Sigmoid colon (tissue), 7 donors: ENCODE results near the gene CASZ1. TPM values are rescaled to one million over a fixed set of nuclear protein-coding genes. Genes with fewer than 3 reads are reported as not detected.

Experiments
- DNase-seq: peaks from one replicate; pipeline ENCODE4 v3.0.0-alpha.2; 2019
- H3K27ac ChIP-seq, 4 donors: fragments of 200-600 bp; sonication (generic); one replicate each; pipeline ENCODE4 v1.5.1; 2016 to 2019; ENCODE audit warnings: mild to moderate bottlenecking in 1 of 4
- H3K27me3 ChIP-seq, 3 donors: fragments of 200-600 bp; sonication (generic); one replicate each; pipeline ENCODE4 v1.5.1; 2019; ENCODE audit warnings: mild to moderate bottlenecking in 1 of 3
- H3K36me3 ChIP-seq, 4 donors: fragments of 200-600 bp; sonication (generic); one replicate each; pipeline ENCODE4 v1.5.1; 2016 to 2019
- H3K4me1 ChIP-seq, 4 donors: fragments of 200-600 bp; sonication (generic); one replicate each; pipeline ENCODE4 v1.5.1; 2017 to 2019
- H3K4me3 ChIP-seq, 4 donors: fragments of 200-600 bp; sonication (generic); one replicate each; pipeline ENCODE4 v1.5.1; 2017 to 2019; ENCODE audit warnings: mild to moderate bottlenecking in 2 of 4, moderate library complexity in 1 of 4
- H3K9me3 ChIP-seq, 4 donors: fragments of 200-600 bp in 3 of 4; sonication (generic) in 3 of 4; one replicate each; pipeline versions ENCODE4 v1.5.1 to v1.6.1; 2013 to 2019
- EP300 ChIP-seq, 4 donors: sonication (generic); formaldehyde crosslinking; IDR thresholded peaks; one replicate each; pipeline ENCODE4 v1.6.1; 2017; ENCODE audit warnings: antibody characterized with exemption in 4 of 4
- POLR2A ChIP-seq, 2 donors: fragments of 450-650 bp; IDR thresholded peaks; one replicate each; pipeline ENCODE4 v1.6.1; 2016; ENCODE audit warnings: antibody characterized with exemption in 2 of 2, mild to moderate bottlenecking in 2 of 2, moderate library complexity in 2 of 2
- POLR2AphosphoS5 ChIP-seq, 4 donors: sonication (generic); formaldehyde crosslinking; IDR thresholded peaks; one replicate each; pipeline ENCODE4 v1.6.1; 2017; ENCODE audit warnings: antibody characterized with exemption in 4 of 4
- WGBS, 2 donors: extraction: QIAGEN DNeasy Blood & Tissue Kit; methylation state at CpG; one replicate each; pipeline ENCODE4 v1.1.7; 2013; 5-methylcytosine and 5-hydroxymethylcytosine counted together
- intact Hi-C: fragments of 100-400 bp; cut with DNase I; formaldehyde crosslinking; loops from one replicate; pipeline ENCODE4 v1.15.1; 2023
- polyA plus RNA-seq, 3 donors: library from polyadenylated mRNA; stranded (reverse); fragments of 200-250 nt; gene quantifications; one replicate each; pipeline ENCODE4 v1.2.3, GENCODE V29; 2013
- total RNA-seq, 4 donors: library from RNA; depleted of rRNA; stranded (reverse); fragments of >200 nt; gene quantifications; one replicate each; pipeline ENCODE4 v1.1.0, GENCODE V29; 2016
- TF ChIP-seq, protein P1 (sequence below), 4 experiments: fragments of 450-650 bp in 3 of 4; fragments of 200-600 bp in 1 of 4; IDR thresholded peaks; one replicate each; pipeline ENCODE4 v1.5.1; 2016 to 2019; ENCODE audit warnings: antibody characterized with exemption in 4 of 4, mild to moderate bottlenecking in 3 of 4, moderate library complexity in 2 of 4
- donor health status: healthy with polysubstance abuse.
- donor health status: Bipolar disorder and iron deficiency.
- donor health status: healthy.

CASZ1 gene
- total and polyA plus RNA-seq, 7 donors = 4.2 to 47.9 (median 23.6) TPM

DNA sequence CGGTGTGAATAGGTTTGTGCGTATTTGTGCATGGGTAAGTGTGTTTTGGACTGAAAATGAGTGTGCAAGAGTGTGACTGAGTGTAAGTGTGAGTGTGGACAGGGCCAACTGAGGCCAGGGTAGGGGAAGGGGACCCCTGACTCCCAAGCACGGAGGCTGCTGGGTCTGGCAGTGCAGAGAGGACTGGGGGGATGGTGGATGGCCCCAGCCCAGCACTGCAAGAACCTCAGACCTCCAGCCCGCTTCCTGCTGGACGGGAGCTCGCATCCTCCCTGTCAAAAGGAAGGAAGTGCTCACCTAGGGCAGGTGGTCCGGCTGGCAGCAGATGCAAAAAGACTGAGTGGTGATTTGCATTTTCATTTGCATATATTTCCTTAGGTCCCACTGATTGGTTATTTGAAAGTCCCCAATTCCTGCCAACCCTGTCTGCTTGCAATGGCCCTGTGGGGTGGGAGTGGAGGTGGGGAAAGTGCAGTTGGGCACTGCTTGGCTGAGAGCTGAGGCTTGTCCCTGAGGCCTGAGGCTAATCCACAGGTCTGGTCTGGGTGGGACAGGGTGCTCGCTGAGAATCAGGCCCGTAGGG, 42.8 kb upstream of the CASZ1 start:
- H3K27me3 ChIP-seq = peaks cover 5 to 30% (median 7%) of the 10 kb centered on the region in 3 donors
- WGBS, 2 donors = 70 to 84% methylated on average over 9 of the region's 9 CpGs
- intact Hi-C loops = no loop called here
- H3K4me3 ChIP-seq = no peak overlapping the region
- no peaks in the 10 kb centered on the region for H3K36me3 ChIP-seq
- no peak for DNase-seq
- H3K27ac ChIP-seq = no peak overlapping the region
- peaks cover 0 to 4% (median 2%) of the 10 kb centered on the region in 4 donors for H3K9me3 ChIP-seq
- TF ChIP-seq EP300 (IDR thresholded peaks at IDR 0.05) (no peak), POLR2AphosphoS5 (IDR thresholded peaks at IDR 0.05) (no peak), POLR2A (IDR thresholded peaks at IDR 0.05) (no peak)
- TF ChIP-seq, protein P1, sequence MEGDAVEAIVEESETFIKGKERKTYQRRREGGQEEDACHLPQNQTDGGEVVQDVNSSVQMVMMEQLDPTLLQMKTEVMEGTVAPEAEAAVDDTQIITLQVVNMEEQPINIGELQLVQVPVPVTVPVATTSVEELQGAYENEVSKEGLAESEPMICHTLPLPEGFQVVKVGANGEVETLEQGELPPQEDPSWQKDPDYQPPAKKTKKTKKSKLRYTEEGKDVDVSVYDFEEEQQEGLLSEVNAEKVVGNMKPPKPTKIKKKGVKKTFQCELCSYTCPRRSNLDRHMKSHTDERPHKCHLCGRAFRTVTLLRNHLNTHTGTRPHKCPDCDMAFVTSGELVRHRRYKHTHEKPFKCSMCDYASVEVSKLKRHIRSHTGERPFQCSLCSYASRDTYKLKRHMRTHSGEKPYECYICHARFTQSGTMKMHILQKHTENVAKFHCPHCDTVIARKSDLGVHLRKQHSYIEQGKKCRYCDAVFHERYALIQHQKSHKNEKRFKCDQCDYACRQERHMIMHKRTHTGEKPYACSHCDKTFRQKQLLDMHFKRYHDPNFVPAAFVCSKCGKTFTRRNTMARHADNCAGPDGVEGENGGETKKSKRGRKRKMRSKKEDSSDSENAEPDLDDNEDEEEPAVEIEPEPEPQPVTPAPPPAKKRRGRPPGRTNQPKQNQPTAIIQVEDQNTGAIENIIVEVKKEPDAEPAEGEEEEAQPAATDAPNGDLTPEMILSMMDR (IDR thresholded peaks at IDR 0.05) = no peak
- H3K4me1 ChIP-seq = peaks cover 0 to 9% (median 7%) of the 10 kb centered on the region in 4 donors

DNA sequence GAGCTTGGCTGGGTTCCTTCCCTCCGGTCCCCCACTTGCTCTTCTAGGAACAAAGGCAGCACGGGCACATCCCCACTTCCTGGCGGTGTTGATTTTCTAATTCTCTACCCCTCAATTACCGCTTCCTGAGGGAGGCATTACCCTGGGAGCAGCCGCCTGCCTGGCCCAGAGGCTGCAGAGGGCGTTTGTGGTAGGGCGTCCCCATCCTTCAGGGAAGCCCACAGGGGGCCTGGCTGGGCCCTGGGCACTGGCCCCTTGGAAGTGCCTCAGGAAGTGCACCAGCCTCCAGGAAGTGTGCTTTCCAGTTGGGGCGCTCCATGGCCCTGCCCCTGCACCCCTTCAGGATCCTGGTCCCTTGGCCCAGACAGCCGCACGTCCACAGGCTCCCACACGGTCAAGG, 42.1 kb upstream of the CASZ1 start:
- Histone ChIP-seq H3K36me3 (no peaks in the 10 kb centered on the region), H3K9me3 (peaks cover 0 to under 1% (median 0%) of the 10 kb centered on the region in 4 donors), H3K4me3 (no peak overlapping the region), H3K27me3 (peaks cover 5 to 30% (median 7%) of the 10 kb centered on the region in 3 donors), H3K4me1 (peaks cover 0 to 9% (median 7%) of the 10 kb centered on the region in 4 donors), H3K27ac (no peak overlapping the region)
- intact Hi-C loops = no loop called here
- TF ChIP-seq, protein P1 (IDR thresholded peaks at IDR 0.05) = no peak
- TF ChIP-seq POLR2AphosphoS5 (IDR thresholded peaks at IDR 0.05) (no peak), POLR2A (IDR thresholded peaks at IDR 0.05) (no peak), EP300 (IDR thresholded peaks at IDR 0.05) (no peak)
- no peak for DNase-seq
- WGBS, 2 donors = 77 to 90% methylated on average over 11 of the region's 11 CpGs

- intact Hi-C loops = no loop called here
These were observed 40.3 kb upstream of the CASZ1 start for GRCh38 chr1:10836726-10837125.

GRCh38 chr1:10835822-10836421, 39.5 kb upstream of the CASZ1 start:
- intact Hi-C loops = no loop called here
- Histone ChIP-seq H3K4me3 (no peak overlapping the region), H3K36me3 (no peaks in the 10 kb centered on the region), H3K4me1 (peaks cover 0 to 9% (median 7%) of the 10 kb centered on the region in 4 donors), H3K27me3 (peaks cover 5 to 30% (median 7%) of the 10 kb centered on the region in 3 donors), H3K9me3 (no peaks in the 10 kb centered on the region), H3K27ac (no peak overlapping the region)
- no peak for DNase-seq
- WGBS, 2 donors = 17% methylated on average over 31 of the region's 31 CpGs
- TF ChIP-seq, protein P1 (IDR thresholded peaks at IDR 0.05) = no peak
- TF ChIP-seq EP300 (IDR thresholded peaks at IDR 0.05) (no peak), POLR2AphosphoS5 (IDR thresholded peaks at IDR 0.05) (no peak), POLR2A (IDR thresholded peaks at IDR 0.05) (no peak)

More at GRCh38 chr1:10836726-10837125, 40.3 kb upstream of the CASZ1 start:
- WGBS, 2 donors = 81 to 87% methylated on average over 11 of the region's 11 CpGs
- Histone ChIP-seq H3K27ac (no peak overlapping the region), H3K27me3 (peaks cover 5 to 30% (median 7%) of the 10 kb centered on the region in 3 donors), H3K4me3 (no peak overlapping the region), H3K9me3 (no peaks in the 10 kb centered on the region), H3K4me1 (peaks cover 0 to 9% (median 7%) of the 10 kb centered on the region in 4 donors), H3K36me3 (no peaks in the 10 kb centered on the region)
- TF ChIP-seq, protein P1 (IDR thresholded peaks at IDR 0.05) = no peak
- no peak for TF ChIP-seq EP300 (IDR thresholded peaks at IDR 0.05)
- TF ChIP-seq POLR2AphosphoS5 (IDR thresholded peaks at IDR 0.05) = no peak
- TF ChIP-seq POLR2A (IDR thresholded peaks at IDR 0.05) = no peak
- DNase-seq = no peak
